Eye (tissue), 1 donor: ENCODE results near the gene LSM2.
"Not testable (repeated sequence)": the region's sequence is repeated elsewhere in the genome, so short reads cannot be mapped to it uniquely, and the experiment has no call there.

Source experiments
- DNase-seq: peaks from one replicate; pipeline ENCODE4 v3.0.0-alpha.2; 2015

Gene LSM2

GRCh38 chr6:31826793-31827285, 20.1 kb upstream of the LSM2 start:
- no peak for DNase-seq

GRCh38 chr6:31825553-31825952, 18.8 kb upstream of the LSM2 start:
- DNase-seq: no peak

GRCh38 chr6:31823592-31824196, 16.9 kb upstream of the LSM2 start:
- DNase-seq: not testable (repeated sequence)

GRCh38 chr6:31822036-31822821, 15.5 kb upstream of the LSM2 start:
- DNase-seq: peak; percentile 84

GRCh38 chr6:31821301-31822035, 14.7 kb upstream of the LSM2 start:
- DNase-seq: no peak

- not testable (repeated sequence) for DNase-seq
Observed at GRCh38 chr6:31820399-31820798, 13.6 kb upstream of the LSM2 start.

- no peak for DNase-seq
Observed at GRCh38 chr6:31819871-31820299, 13.1 kb upstream of the LSM2 start.

- DNase-seq: not testable (repeated sequence)
Observed at GRCh38 chr6:31817929-31818511, 11.3 kb upstream of the LSM2 start.

GRCh38 chr6:31817133-31817928, 10.6 kb upstream of the LSM2 start:
- not testable (repeated sequence) for DNase-seq

- DNase-seq: peak; percentile 98
Observed at GRCh38 chr6:31815025-31815838, 8.5 kb upstream of the LSM2 start, which contains the start of the genes HSPA1A and HSPA1L. Gene HSPA1A (plus strand): TSS chr6:31815543. CDS start chr6:31815757, 214 bp downstream. Gene HSPA1L (minus strand): TSS chr6:31815283. CDS start chr6:31811972, 3,311 bp downstream.

- DNase-seq: peak; percentile 98
Observed at GRCh38 chr6:31814677-31815024, 7.9 kb upstream of the LSM2 start.

GRCh38 chr6:31813465-31813849, 6.7 kb upstream of the LSM2 start:
- no peak for DNase-seq

GRCh38 chr6:31811645-31812044, 4.9 kb upstream of the LSM2 start:
- no peak for DNase-seq

- not testable (repeated sequence) for DNase-seq
Observed at GRCh38 chr6:31808599-31808998, 1.8 kb upstream of the LSM2 start.

GRCh38 chr6:31805939-31806469, 762 bp downstream of the LSM2 start:
- no peak for DNase-seq

- DNase-seq: not testable (repeated sequence)
Observed at GRCh38 chr6:31801031-31801927, 5.5 kb downstream of the LSM2 start.

- DNase-seq: no peak
Observed at GRCh38 chr6:31799781-31800180, 7.0 kb downstream of the LSM2 start.

GRCh38 chr6:31797588-31797987, 9.2 kb downstream of the LSM2 start:
- DNase-seq: no peak

GRCh38 chr6:31796993-31797385, 9.8 kb downstream of the LSM2 start:
- no peak for DNase-seq
